Hypothalamus (tissue), 51 donors: Measurements from ENCODE around the gene CCND1.

Experiments used
- DNase-seq, 51 donors: peaks; one replicate each; lab custom pipeline; 2025; lab: John Stamatoyannopoulos, UW

The CCND1 gene

GRCh38 chr11:69640995-69641581, at the start of gene CCND1:
Gene CCND1, plus strand, starts transcription at chr11:69641156. Its CDS starts 158 bp downstream, at chr11:69641314.
- peak in 17 of 51 donors; percentile 11 to 52 (median 32) for DNase-seq

- no peak for DNase-seq
Measured at GRCh38 chr11:69592986-69593650, 47.8 kb upstream of the CCND1 start.

- DNase-seq: no peak
Measured at GRCh38 chr11:69593851-69594250, 47.1 kb upstream of the CCND1 start.

GRCh38 chr11:69594481-69594880, 46.5 kb upstream of the CCND1 start:
- no peak for DNase-seq

GRCh38 chr11:69595805-69596665, 44.9 kb upstream of the CCND1 start:
- DNase-seq: no peak

GRCh38 chr11:69598147-69598546, 42.8 kb upstream of the CCND1 start:
- no peak for DNase-seq

GRCh38 chr11:69599502-69599901, 41.5 kb upstream of the CCND1 start:
- no peak for DNase-seq

GRCh38 chr11:69600001-69600400, 41.0 kb upstream of the CCND1 start:
- DNase-seq: no peak

GRCh38 chr11:69601011-69601975, 39.7 kb upstream of the CCND1 start:
- no peak for DNase-seq

GRCh38 chr11:69603111-69603836, 37.7 kb upstream of the CCND1 start:
- no peak for DNase-seq

GRCh38 chr11:69604055-69604454, 36.9 kb upstream of the CCND1 start:
- no peak for DNase-seq

GRCh38 chr11:69605737-69606526, 35.0 kb upstream of the CCND1 start:
- DNase-seq: no peak

- no peak for DNase-seq
Measured at GRCh38 chr11:69609351-69609750, 31.6 kb upstream of the CCND1 start.

GRCh38 chr11:69611548-69612526, 29.1 kb upstream of the CCND1 start:
- DNase-seq: no peak

GRCh38 chr11:69613594-69613993, 27.4 kb upstream of the CCND1 start:
- DNase-seq: no peak

- DNase-seq: no peak
Measured at GRCh38 chr11:69614085-69614484, 26.9 kb upstream of the CCND1 start.

GRCh38 chr11:69615545-69616278, 25.2 kb upstream of the CCND1 start:
- no peak for DNase-seq
